ENCODE measurements around the gene NDUFS4.
A peak's percentile ranks its signal among the peaks of the same experiment; 100 is the strongest.
"Not testable (repeated sequence)": the region's sequence is repeated elsewhere in the genome, so short reads cannot be mapped to it uniquely, and the experiment has no call there.

NDUFS4 gene

DNA sequence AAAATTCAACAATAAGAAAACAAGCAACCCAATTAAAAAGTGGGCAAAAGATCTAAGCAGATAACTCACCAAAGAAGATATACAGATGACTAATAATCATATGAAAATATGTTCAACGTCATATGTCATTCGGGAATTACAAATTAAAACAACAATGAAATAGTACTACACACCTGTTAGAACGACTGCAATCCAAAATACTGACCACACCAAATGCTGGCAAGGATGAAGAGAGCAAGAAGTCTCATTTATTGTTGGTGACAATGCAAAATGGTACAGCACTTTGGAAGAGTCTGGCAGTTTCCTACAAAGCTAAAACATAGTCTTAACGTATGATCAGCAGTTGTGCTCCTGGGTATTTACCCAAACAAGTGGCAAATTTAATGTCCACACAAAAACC, 37.5 kb downstream of the NDUFS4 start:
- no peak for TF ChIP-seq CTCF (IDR thresholded peaks at IDR 0.05; ENCODE audit: insufficient read depth, low read length, missing control alignments)
- ChIA-PET POLR2A (no interaction called here), CTCF (no interaction called here)

DNA sequence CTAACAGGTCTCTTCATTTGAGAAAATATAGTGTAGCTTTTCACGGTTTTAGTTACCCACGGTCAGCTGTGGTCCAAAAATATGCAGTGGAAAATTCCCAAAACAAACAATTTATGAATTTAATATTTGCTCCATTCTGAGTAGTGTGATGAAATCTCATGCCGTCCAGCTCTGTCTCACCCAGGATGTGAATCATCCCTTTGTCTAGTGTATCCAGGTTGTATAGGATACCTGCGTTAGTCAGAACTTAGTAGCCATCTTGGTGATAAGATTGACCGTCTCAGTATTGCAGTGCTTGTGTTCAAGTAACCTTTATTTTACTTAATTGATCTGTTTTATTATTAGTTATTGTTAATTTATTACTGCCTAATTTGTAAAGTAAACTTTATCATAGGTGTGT, 41.1 kb downstream of the NDUFS4 start:
- ChIA-PET POLR2A (no interaction called here), CTCF (interaction anchor here (1.2 kb wide), 1 partner anchor 12 kb away, joined by 3 read pairs; no protein-coding TSS in a partner anchor)
- no peak overlapping the region for H3K4me3 ChIP-seq (ENCODE audit: low read depth, low read length)
- no peak for DNase-seq (ENCODE audit: low read depth, low spot score)
- TF ChIP-seq CTCF (IDR thresholded peaks at IDR 0.05; ENCODE audit: insufficient read depth, low read length, missing control alignments): no peak

More for the DNA sequence above, 37.5 kb downstream of the NDUFS4 start:
- no peak for DNase-seq (ENCODE audit: low read depth, low spot score)
- no peak overlapping the region for H3K4me3 ChIP-seq (ENCODE audit: low read depth, low read length)

GRCh38 chr5:53603009-53603687, 42.7 kb downstream of the NDUFS4 start:
- DNase-seq (ENCODE audit: low read depth, low spot score): no peak
- POLR2A ChIA-PET: no interaction called here
- CTCF ChIA-PET: no interaction called here
- TF ChIP-seq CTCF (IDR thresholded peaks at IDR 0.05; ENCODE audit: insufficient read depth, low read length, missing control alignments): no peak
- H3K4me3 ChIP-seq (ENCODE audit: low read depth, low read length): no peak overlapping the region

GRCh38 chr5:53604309-53604708, 43.9 kb downstream of the NDUFS4 start:
- no peak for TF ChIP-seq CTCF (IDR thresholded peaks at IDR 0.05; ENCODE audit: insufficient read depth, low read length, missing control alignments)
- ChIA-PET CTCF (no interaction called here), POLR2A (no interaction called here)
- H3K4me3 ChIP-seq (ENCODE audit: low read depth, low read length): no peak overlapping the region
- DNase-seq (ENCODE audit: low read depth, low spot score): no peak

- peak; percentile 3 for DNase-seq (ENCODE audit: low read depth, low spot score)
- ChIA-PET CTCF (no interaction called here), POLR2A (no interaction called here)
- no peak overlapping the region for H3K4me3 ChIP-seq (ENCODE audit: low read depth, low read length)
- TF ChIP-seq CTCF (IDR thresholded peaks at IDR 0.05; ENCODE audit: insufficient read depth, low read length, missing control alignments): no peak
These were observed 47.4 kb downstream of the NDUFS4 start for GRCh38 chr5:53607886-53608285.

DNA sequence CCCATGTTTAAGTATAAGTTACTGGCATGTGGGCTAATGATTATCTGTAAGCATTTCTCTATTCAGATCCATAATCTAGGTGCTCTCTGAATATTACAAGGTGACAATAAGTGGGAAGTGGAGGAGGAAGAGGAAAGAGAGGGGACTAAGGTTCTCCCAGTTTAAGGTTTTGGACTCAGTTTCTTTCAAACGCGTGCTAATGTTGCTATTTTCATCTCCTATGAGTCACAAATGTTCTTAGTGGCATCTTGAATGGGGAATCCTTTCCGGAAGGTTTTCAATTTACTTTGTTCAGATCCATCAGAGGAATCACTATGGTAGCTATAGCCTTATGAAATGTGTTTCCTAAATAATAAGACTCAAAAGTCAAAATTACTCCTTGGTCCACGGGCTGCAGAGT, 48.5 kb downstream of the NDUFS4 start:
- H3K4me3 ChIP-seq (ENCODE audit: low read depth, low read length); POLR2A ChIA-PET; DNase-seq (ENCODE audit: low read depth, low spot score); CTCF ChIA-PET: not testable (repeated sequence)

- POLR2A ChIA-PET: no interaction called here
These were observed 52.6 kb downstream of the NDUFS4 start for GRCh38 chr5:53613061-53613460.

More at GRCh38 chr5:53613061-53613460, 52.6 kb downstream of the NDUFS4 start:
- H3K4me3 ChIP-seq (ENCODE audit: low read depth, low read length): no peak overlapping the region
- TF ChIP-seq CTCF (IDR thresholded peaks at IDR 0.05; ENCODE audit: insufficient read depth, low read length, missing control alignments): no peak
- DNase-seq (ENCODE audit: low read depth, low spot score): no peak
- CTCF ChIA-PET: no interaction called here

All from AG04449 (cell line).